Measurements from ENCODE around the gene PM20D1.
"Not testable (repeated sequence)": the region's sequence is repeated elsewhere in the genome, so short reads cannot be mapped to it uniquely, and the experiment has no call there.

- TF ChIP-seq POLR2A (IDR thresholded peaks at IDR 0.05; ENCODE audit: low read length); GATA1 (IDR thresholded peaks at IDR 0.05; ENCODE audit: low read depth, low read length): not testable (repeated sequence)
Measured at GRCh38 chr1:205891481-205891880, 41.5 kb upstream of the PM20D1 start.

All from erythroblast (primary cell).